Right hindlimb (tissue), 1 donor: ENCODE data around the gene ERC1.
A peak's percentile ranks its signal among the peaks of the same experiment; 100 is the strongest.

Experiments used
- DNase-seq: peaks from one replicate; pipeline ENCODE4 v3.0.0-alpha.2; 2018

The ERC1 gene

GRCh38 chr12:990661-991349 is at the start of gene ERC1:
TSS of gene ERC1 (plus strand) at chr12:991223. CDS start at chr12:1027904, 36,681 bp downstream.
- peak; percentile 94 for DNase-seq

- peak; percentile 52 for DNase-seq
These were observed 48.0 kb upstream of the ERC1 start for GRCh38 chr12:943051-943450.

- DNase-seq = no peak
These were observed 46.8 kb upstream of the ERC1 start for GRCh38 chr12:944211-944610.

GRCh38 chr12:946212-946611 is 44.8 kb upstream of the ERC1 start:
- DNase-seq = no peak

GRCh38 chr12:946631-947030 is 44.4 kb upstream of the ERC1 start:
- DNase-seq = no peak

- no peak for DNase-seq
These were observed 42.8 kb upstream of the ERC1 start for GRCh38 chr12:948238-948637.

GRCh38 chr12:949453-950191 is 41.4 kb upstream of the ERC1 start, which contains the start of gene RAD52:
TSS of gene RAD52 (minus strand) at chr12:949694. CDS start at chr12:933058, 16,636 bp downstream.
- DNase-seq = peak; percentile 99

GRCh38 chr12:951176-951575 is 39.8 kb upstream of the ERC1 start:
- DNase-seq = no peak

- DNase-seq = no peak
These were observed 37.2 kb upstream of the ERC1 start for GRCh38 chr12:953776-954175.

GRCh38 chr12:954741-955140 is 36.3 kb upstream of the ERC1 start:
- DNase-seq = no peak

- no peak for DNase-seq
These were observed 35.1 kb upstream of the ERC1 start for GRCh38 chr12:955939-956338.

- no peak for DNase-seq
These were observed 32.4 kb upstream of the ERC1 start for GRCh38 chr12:958588-959123.

GRCh38 chr12:966724-967123 is 24.3 kb upstream of the ERC1 start:
- DNase-seq = no peak

- no peak for DNase-seq
These were observed 23.4 kb upstream of the ERC1 start for GRCh38 chr12:967641-968040.

- DNase-seq = no peak
These were observed 22.5 kb upstream of the ERC1 start for GRCh38 chr12:968545-968944.

- no peak for DNase-seq
These were observed 21.2 kb upstream of the ERC1 start for GRCh38 chr12:969821-970220.

- DNase-seq = no peak
These were observed 19.0 kb upstream of the ERC1 start for GRCh38 chr12:971991-972390.

GRCh38 chr12:974271-974862 is 16.7 kb upstream of the ERC1 start:
- DNase-seq = no peak

- DNase-seq = no peak
These were observed 14.4 kb upstream of the ERC1 start for GRCh38 chr12:976644-977043.

- no peak for DNase-seq
These were observed 13.9 kb upstream of the ERC1 start for GRCh38 chr12:977156-977555.

GRCh38 chr12:979349-979748 is 11.7 kb upstream of the ERC1 start:
- DNase-seq = no peak

GRCh38 chr12:981176-981828 is 9.7 kb upstream of the ERC1 start:
- no peak for DNase-seq

- no peak for DNase-seq
These were observed 9.1 kb upstream of the ERC1 start for GRCh38 chr12:981961-982360.
